GM12878 (cell line): ENCODE data around the gene FASTK. TPM values are rescaled to one million over a fixed set of nuclear protein-coding genes. Genes with fewer than 3 reads are reported as not detected.

Experiments
- ATAC-seq: fragments of 200-7000 bp; cut with Tn5 transposase; 3 replicates; pipeline ENCODE4 v1.9.1; 2020; ENCODE audit warnings: mild to moderate bottlenecking, moderate library complexity
- BruUV-seq: library from RNA; stranded (reverse); fragments of 400-500 nt; replicated peaks from 2 replicates; lab custom pipeline; 2021; lab: Mats Ljungman, UMichigan
- CTCF ChIA-PET: fragments of 300-600 bp; sonication (Branson Sonifier 250); formaldehyde crosslinking; extraction: SDS; loops from one replicate; lab custom pipeline; 2021; ENCODE audit warnings: inconsistent platforms; lab: Yijun Ruan, JAX
- POLR2A ChIA-PET: fragments of 350-600 bp; formaldehyde crosslinking; extraction: SDS; loops from one replicate; lab custom pipeline; 2021; ENCODE audit warnings: inconsistent platforms; lab: Charles Lee
- RAD21 ChIA-PET: fragments of 300-600 bp; sonication (Branson Sonifier 250); formaldehyde crosslinking; loops from one replicate; lab custom pipeline; 2023; ENCODE audit warnings: antibody characterized with exemption; ENCODE audit not compliant: unreplicated experiment; lab: Charles Lee
- SMC1A ChIA-PET: fragments of 300-600 bp; sonication (Branson Sonifier 250); formaldehyde crosslinking; loops from one replicate; lab custom pipeline; 2023; ENCODE audit not compliant: unreplicated experiment, uncharacterized antibody; lab: Charles Lee
- DNase-seq: peaks from one replicate; pipeline ENCODE4 v3.0.0-alpha.2; 2011; ENCODE audit warnings: low read depth, low spot score
- FAIRE-seq: peaks from 3 replicates; lab custom pipeline; 2011; peaks lifted over from hg19 to GRCh38; lab: Jason Lieb, UNC
- H2AFZ ChIP-seq: 2 replicates; pipeline ENCODE4 v1.6.0; 2011; ENCODE audit warnings: low read depth, low read length, control low read depth; ENCODE audit not compliant: control insufficient read depth
- H3K27ac ChIP-seq: 2 replicates; pipeline ENCODE4 v1.5.1; 2011; ENCODE audit warnings: control low read depth; ENCODE audit not compliant: control insufficient read depth, insufficient read depth
- H3K27me3 ChIP-seq, 2 experiments: replicated peaks in 1 of 2; 2 replicates each; pipeline versions ENCODE4 v1.6.0 to v1.6.1; 2011; ENCODE audit warnings: low read length in 1 of 2; ENCODE audit not compliant: control insufficient read depth in 2 of 2, insufficient read depth in 2 of 2
- H3K36me3 ChIP-seq, 2 experiments: 2 replicates each; pipeline ENCODE4 v1.5.1; 2011; ENCODE audit warnings: low read length in 1 of 2; ENCODE audit not compliant: control insufficient read depth in 2 of 2, insufficient read depth in 2 of 2
- H3K4me1 ChIP-seq: 2 replicates; pipeline ENCODE4 v1.6.1; 2011; ENCODE audit warnings: mild to moderate bottlenecking, low read length, moderate library complexity, mixed read lengths; ENCODE audit not compliant: control insufficient read depth, insufficient read depth
- H3K4me2 ChIP-seq: 2 replicates; pipeline ENCODE4 v1.6.0; 2011; ENCODE audit warnings: control low read depth; ENCODE audit not compliant: control insufficient read depth, insufficient read depth
- H3K4me3 ChIP-seq: fragments of 200-600 bp; sonication (generic); 2 replicates; pipeline ENCODE4 v1.5.1; 2016
- H3K79me2 ChIP-seq: 2 replicates; pipeline ENCODE4 v1.6.0; 2011; ENCODE audit warnings: low read length; ENCODE audit not compliant: control insufficient read depth, insufficient read depth
- H3K9ac ChIP-seq: 2 replicates; pipeline ENCODE4 v1.8.0; 2011; ENCODE audit warnings: low read length, control low read depth, mixed read lengths; ENCODE audit not compliant: control insufficient read depth, insufficient read depth
- H3K9me3 ChIP-seq: replicated peaks from 3 replicates; pipeline ENCODE4 v1.5.1; 2011; ENCODE audit warnings: mild to moderate bottlenecking, low read length; ENCODE audit not compliant: control insufficient read depth, insufficient read depth
- H4K20me1 ChIP-seq: 2 replicates; pipeline ENCODE4 v1.6.0; 2011; ENCODE audit not compliant: control insufficient read depth, insufficient read depth
- ASH2L ChIP-seq: fragments of 300-600, 200-600 bp; sonication (generic); IDR thresholded peaks from 2 replicates; pipeline ENCODE4 v1.6.1; 2017; ENCODE audit warnings: low read depth, mild to moderate bottlenecking, borderline replicate concordance
- FOS ChIP-seq: IDR thresholded peaks from 3 replicates; pipeline ENCODE4 v1.6.1; 2011; ENCODE audit warnings: borderline replicate concordance; ENCODE audit not compliant: insufficient read length; ENCODE audit errors: extremely low read depth
- IRF4 ChIP-seq: IDR thresholded peaks from 2 replicates; pipeline ENCODE4 v1.6.1; 2011; ENCODE audit warnings: low read depth, low read length
- KDM1A ChIP-seq: fragments of 200-600 bp; sonication (generic); IDR thresholded peaks from 2 replicates; pipeline ENCODE4 v1.6.1; 2016; ENCODE audit warnings: borderline replicate concordance
- RCOR1 ChIP-seq: conservative IDR thresholded peaks from 2 replicates; pipeline ENCODE4 v1.6.1; 2012; ENCODE audit warnings: low read depth, low read length, improper control_type of control experiment
- SIN3A ChIP-seq: IDR thresholded peaks from 2 replicates; pipeline ENCODE4 v1.6.1; 2012; ENCODE audit warnings: low read depth, low read length, improper control_type of control experiment
- WGBS: methylation state at CpG from one replicate; pipeline ENCODE4 v1.1.6; 2016; ENCODE audit warnings: low lambda C conversion rate; ENCODE audit not compliant: insufficient replicate concordance, insufficient coverage; ENCODE audit errors: missing lambda C conversion rate; 5-methylcytosine and 5-hydroxymethylcytosine counted together
- in situ Hi-C: fragments of 300-500 bp; cut with MboI; formaldehyde crosslinking; loops from 9 replicates; pipeline ENCODE4 v1.14.3; 2018; ENCODE audit warnings: mixed read lengths
- intact Hi-C: fragments of 100-400 bp; cut with micrococcal nuclease; formaldehyde crosslinking; loops from one replicate; pipeline ENCODE4 v1.14.2; 2022; ENCODE audit not compliant: unreplicated experiment
- polyA plus RNA-seq, 11 experiments: library from polyadenylated mRNA; depleted of rRNA in 4 of 11; unstranded in 6 of 11; stranded (reverse) in 5 of 11; fragments of >200 nt; fragmentation: Nextera tagmentation in 4 of 11; fragmentation: Illumina TruSeq in 1 of 11; extraction: Ambion mirVana in 4 of 11; extraction: Trizol in 1 of 11; gene quantifications; 1 replicate in 1 of 11; 2 replicates in 10 of 11; pipeline versions ENCODE4 v1.2.1 to v1.2.3, GENCODE V29; 2011 to 2016; ENCODE audit warnings: inconsistent platforms in 2 of 11, missing spikeins in 2 of 11, low read depth in 1 of 11
- total RNA-seq, 4 experiments: library from RNA; depleted of rRNA in 3 of 4; stranded (reverse); fragments of >200 nt in 3 of 4; fragmentation: Illumina TruSeq in 1 of 4; extraction: Trizol in 1 of 4; gene quantifications; 2 replicates each; pipeline versions ENCODE4 v1.2.1 to v1.2.3, GENCODE V29; 2013 to 2021
- TF ChIP-seq, protein P1 (sequence below), 3 experiments: IDR thresholded peaks in 2 of 3; conservative IDR thresholded peaks in 1 of 3; 2 replicates each; pipeline ENCODE4 v1.5.1; 2011; ENCODE audit warnings: low read depth in 3 of 3, low read length in 3 of 3, mild to moderate bottlenecking in 3 of 3, control low read depth in 2 of 3, moderate library complexity in 2 of 3, inconsistent platforms in 1 of 3, mixed read lengths in 1 of 3; ENCODE audit not compliant: control insufficient read depth in 2 of 3, insufficient read depth in 1 of 3; ENCODE audit errors: extremely low read depth in 1 of 3
- TF ChIP-seq, protein P2 (sequence below): IDR thresholded peaks from 2 replicates; pipeline ENCODE4 v1.6.1; 2011; ENCODE audit warnings: low read depth, mild to moderate bottlenecking, low read length, moderate library complexity, borderline replicate concordance; ENCODE audit errors: extremely low read depth
- TF ChIP-seq, protein P3 (sequence below): fragments of 150-350 bp; IDR thresholded peaks from 2 replicates; pipeline ENCODE4 v1.6.1; 2014; ENCODE audit warnings: mild to moderate bottlenecking, low read depth, low read length
- TF ChIP-seq, protein P4 (sequence below): IDR thresholded peaks from 2 replicates; pipeline ENCODE4 v1.6.1; 2012; ENCODE audit warnings: mild to moderate bottlenecking, low read depth, low read length
- TF ChIP-seq, protein P5 (sequence below): fragments of 450-650 bp; IDR thresholded peaks from 2 replicates; pipeline ENCODE4 v1.6.1; 2016; ENCODE audit warnings: mild to moderate bottlenecking
- TF ChIP-seq, protein P6 (sequence below): fragments of 450-650 bp; IDR thresholded peaks from 2 replicates; pipeline ENCODE4 v1.6.1; 2018; ENCODE audit warnings: mild to moderate bottlenecking, low read depth, moderate library complexity; ENCODE audit not compliant: partially characterized antibody

Gene FASTK
- total and polyA plus RNA-seq, 10 of the 15 experiments (the other 5 are each of a cell fraction or from before 2014, with no cell fraction given) = 0.19 to 102 (median 54.5) TPM

DNA sequence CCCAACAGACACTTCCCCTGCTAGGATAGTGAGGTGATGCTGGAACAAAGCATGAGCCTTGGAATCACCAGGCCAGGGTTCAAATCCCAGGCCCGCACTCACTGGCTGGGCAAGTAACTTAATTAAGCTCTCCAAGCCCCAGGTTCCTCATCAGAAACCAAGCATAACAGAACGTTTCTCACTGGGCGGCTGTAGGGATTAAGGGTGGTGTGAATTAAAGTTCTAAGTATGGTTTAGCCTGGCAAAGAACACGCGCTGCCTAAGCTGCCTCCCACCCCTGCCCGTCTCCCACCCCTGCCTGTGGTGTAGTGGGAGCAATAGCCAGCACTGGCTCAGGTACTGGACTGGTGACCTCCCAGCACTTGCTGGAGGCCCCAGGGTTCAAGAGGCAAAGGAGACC, 15.6 kb downstream of the FASTK start:
- TF ChIP-seq, protein P1, sequence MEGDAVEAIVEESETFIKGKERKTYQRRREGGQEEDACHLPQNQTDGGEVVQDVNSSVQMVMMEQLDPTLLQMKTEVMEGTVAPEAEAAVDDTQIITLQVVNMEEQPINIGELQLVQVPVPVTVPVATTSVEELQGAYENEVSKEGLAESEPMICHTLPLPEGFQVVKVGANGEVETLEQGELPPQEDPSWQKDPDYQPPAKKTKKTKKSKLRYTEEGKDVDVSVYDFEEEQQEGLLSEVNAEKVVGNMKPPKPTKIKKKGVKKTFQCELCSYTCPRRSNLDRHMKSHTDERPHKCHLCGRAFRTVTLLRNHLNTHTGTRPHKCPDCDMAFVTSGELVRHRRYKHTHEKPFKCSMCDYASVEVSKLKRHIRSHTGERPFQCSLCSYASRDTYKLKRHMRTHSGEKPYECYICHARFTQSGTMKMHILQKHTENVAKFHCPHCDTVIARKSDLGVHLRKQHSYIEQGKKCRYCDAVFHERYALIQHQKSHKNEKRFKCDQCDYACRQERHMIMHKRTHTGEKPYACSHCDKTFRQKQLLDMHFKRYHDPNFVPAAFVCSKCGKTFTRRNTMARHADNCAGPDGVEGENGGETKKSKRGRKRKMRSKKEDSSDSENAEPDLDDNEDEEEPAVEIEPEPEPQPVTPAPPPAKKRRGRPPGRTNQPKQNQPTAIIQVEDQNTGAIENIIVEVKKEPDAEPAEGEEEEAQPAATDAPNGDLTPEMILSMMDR (IDR thresholded peaks at IDR 0.05 in 2 of 3, conservative IDR thresholded peaks at IDR 0.05 in 1 of 3; ENCODE audit: control insufficient read depth in 2 of 3, extremely low read depth in 1 of 3, insufficient read depth in 1 of 3, low read depth in 3 of 3, low read length in 3 of 3) = no peak
- TF ChIP-seq, protein P2, sequence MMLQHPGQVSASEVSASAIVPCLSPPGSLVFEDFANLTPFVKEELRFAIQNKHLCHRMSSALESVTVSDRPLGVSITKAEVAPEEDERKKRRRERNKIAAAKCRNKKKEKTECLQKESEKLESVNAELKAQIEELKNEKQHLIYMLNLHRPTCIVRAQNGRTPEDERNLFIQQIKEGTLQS = no peak
- TF ChIP-seq IRF4 (no peak), FOS (no peak), RCOR1 (no peak), ASH2L (no peak), KDM1A (no peak), SIN3A (no peak)
- TF ChIP-seq, protein P3, sequence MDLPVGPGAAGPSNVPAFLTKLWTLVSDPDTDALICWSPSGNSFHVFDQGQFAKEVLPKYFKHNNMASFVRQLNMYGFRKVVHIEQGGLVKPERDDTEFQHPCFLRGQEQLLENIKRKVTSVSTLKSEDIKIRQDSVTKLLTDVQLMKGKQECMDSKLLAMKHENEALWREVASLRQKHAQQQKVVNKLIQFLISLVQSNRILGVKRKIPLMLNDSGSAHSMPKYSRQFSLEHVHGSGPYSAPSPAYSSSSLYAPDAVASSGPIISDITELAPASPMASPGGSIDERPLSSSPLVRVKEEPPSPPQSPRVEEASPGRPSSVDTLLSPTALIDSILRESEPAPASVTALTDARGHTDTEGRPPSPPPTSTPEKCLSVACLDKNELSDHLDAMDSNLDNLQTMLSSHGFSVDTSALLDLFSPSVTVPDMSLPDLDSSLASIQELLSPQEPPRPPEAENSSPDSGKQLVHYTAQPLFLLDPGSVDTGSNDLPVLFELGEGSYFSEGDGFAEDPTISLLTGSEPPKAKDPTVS = no peak
- TF ChIP-seq, protein P4, sequence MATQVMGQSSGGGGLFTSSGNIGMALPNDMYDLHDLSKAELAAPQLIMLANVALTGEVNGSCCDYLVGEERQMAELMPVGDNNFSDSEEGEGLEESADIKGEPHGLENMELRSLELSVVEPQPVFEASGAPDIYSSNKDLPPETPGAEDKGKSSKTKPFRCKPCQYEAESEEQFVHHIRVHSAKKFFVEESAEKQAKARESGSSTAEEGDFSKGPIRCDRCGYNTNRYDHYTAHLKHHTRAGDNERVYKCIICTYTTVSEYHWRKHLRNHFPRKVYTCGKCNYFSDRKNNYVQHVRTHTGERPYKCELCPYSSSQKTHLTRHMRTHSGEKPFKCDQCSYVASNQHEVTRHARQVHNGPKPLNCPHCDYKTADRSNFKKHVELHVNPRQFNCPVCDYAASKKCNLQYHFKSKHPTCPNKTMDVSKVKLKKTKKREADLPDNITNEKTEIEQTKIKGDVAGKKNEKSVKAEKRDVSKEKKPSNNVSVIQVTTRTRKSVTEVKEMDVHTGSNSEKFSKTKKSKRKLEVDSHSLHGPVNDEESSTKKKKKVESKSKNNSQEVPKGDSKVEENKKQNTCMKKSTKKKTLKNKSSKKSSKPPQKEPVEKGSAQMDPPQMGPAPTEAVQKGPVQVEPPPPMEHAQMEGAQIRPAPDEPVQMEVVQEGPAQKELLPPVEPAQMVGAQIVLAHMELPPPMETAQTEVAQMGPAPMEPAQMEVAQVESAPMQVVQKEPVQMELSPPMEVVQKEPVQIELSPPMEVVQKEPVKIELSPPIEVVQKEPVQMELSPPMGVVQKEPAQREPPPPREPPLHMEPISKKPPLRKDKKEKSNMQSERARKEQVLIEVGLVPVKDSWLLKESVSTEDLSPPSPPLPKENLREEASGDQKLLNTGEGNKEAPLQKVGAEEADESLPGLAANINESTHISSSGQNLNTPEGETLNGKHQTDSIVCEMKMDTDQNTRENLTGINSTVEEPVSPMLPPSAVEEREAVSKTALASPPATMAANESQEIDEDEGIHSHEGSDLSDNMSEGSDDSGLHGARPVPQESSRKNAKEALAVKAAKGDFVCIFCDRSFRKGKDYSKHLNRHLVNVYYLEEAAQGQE = no peak
- TF ChIP-seq, protein P5, sequence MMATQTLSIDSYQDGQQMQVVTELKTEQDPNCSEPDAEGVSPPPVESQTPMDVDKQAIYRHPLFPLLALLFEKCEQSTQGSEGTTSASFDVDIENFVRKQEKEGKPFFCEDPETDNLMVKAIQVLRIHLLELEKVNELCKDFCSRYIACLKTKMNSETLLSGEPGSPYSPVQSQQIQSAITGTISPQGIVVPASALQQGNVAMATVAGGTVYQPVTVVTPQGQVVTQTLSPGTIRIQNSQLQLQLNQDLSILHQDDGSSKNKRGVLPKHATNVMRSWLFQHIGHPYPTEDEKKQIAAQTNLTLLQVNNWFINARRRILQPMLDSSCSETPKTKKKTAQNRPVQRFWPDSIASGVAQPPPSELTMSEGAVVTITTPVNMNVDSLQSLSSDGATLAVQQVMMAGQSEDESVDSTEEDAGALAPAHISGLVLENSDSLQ = no peak
- TF ChIP-seq, protein P6, sequence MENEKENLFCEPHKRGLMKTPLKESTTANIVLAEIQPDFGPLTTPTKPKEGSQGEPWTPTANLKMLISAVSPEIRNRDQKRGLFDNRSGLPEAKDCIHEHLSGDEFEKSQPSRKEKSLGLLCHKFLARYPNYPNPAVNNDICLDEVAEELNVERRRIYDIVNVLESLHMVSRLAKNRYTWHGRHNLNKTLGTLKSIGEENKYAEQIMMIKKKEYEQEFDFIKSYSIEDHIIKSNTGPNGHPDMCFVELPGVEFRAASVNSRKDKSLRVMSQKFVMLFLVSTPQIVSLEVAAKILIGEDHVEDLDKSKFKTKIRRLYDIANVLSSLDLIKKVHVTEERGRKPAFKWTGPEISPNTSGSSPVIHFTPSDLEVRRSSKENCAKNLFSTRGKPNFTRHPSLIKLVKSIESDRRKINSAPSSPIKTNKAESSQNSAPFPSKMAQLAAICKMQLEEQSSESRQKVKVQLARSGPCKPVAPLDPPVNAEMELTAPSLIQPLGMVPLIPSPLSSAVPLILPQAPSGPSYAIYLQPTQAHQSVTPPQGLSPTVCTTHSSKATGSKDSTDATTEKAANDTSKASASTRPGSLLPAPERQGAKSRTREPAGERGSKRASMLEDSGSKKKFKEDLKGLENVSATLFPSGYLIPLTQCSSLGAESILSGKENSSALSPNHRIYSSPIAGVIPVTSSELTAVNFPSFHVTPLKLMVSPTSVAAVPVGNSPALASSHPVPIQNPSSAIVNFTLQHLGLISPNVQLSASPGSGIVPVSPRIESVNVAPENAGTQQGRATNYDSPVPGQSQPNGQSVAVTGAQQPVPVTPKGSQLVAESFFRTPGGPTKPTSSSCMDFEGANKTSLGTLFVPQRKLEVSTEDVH = no peak
- DNase-seq (no peak), ATAC-seq (no peak), FAIRE-seq (no peak)
- ChIA-PET POLR2A (no interaction called here), SMC1A (no interaction called here), RAD21 (no interaction called here), CTCF (no interaction called here)
- Histone ChIP-seq H3K79me2 (peaks cover 18% of the 10 kb centered on the region), H2AFZ (no peak overlapping the region), H3K9me3 (no peaks in the 10 kb centered on the region), H3K27ac (no peak overlapping the region), H3K4me3 (no peak overlapping the region), H3K36me3 (peaks cover 11 to 12% of the 10 kb centered on the region in 2 experiments; a peak in 3 of 4 replicates), H3K9ac (no peak overlapping the region), H3K4me2 (no peak overlapping the region), H4K20me1 (no peaks in the 10 kb centered on the region), H3K4me1 (peaks cover 7% of the 10 kb centered on the region), H3K27me3 (no peaks in the 10 kb centered on the region)
- WGBS = 68% methylated on average over 6 of the region's 6 CpGs
- intact Hi-C loops (no loop called here), in situ Hi-C loops (no loop called here)
- no TSS peak for BruUV-seq
